Upper lobe of left lung (tissue), 6 donors: ENCODE measurements around the gene MACROD2. TPM values are rescaled to one million over a fixed set of nuclear protein-coding genes. Genes with fewer than 3 reads are reported as not detected.

Source experiments
- ATAC-seq, 2 donors: fragments of 200-7000 bp; cut with Tn5 transposase; one replicate each; pipeline ENCODE4 v1.9.1; 2022; ENCODE audit warnings: mild to moderate bottlenecking in 2 of 2, moderate library complexity in 2 of 2; ENCODE audit not compliant: low FRiP score in 2 of 2
- DNase-seq, 2 donors: peaks; one replicate each; pipeline ENCODE4 v3.0.0-alpha.2; 2019 to 2020
- H3K27ac ChIP-seq, 4 donors: fragments of 200-600 bp; sonication (generic); one replicate each; pipeline ENCODE4 v1.5.1; 2016 to 2019
- H3K27me3 ChIP-seq, 4 donors: fragments of 200-600 bp; sonication (generic); one replicate each; pipeline ENCODE4 v1.5.1; 2017 to 2019
- H3K36me3 ChIP-seq, 4 donors: fragments of 200-600 bp; sonication (generic); one replicate each; pipeline ENCODE4 v1.5.1; 2016 to 2019
- H3K4me1 ChIP-seq, 4 donors: fragments of 200-600 bp; sonication (generic); one replicate each; pipeline ENCODE4 v1.5.1; 2018 to 2019
- H3K4me3 ChIP-seq, 4 donors: fragments of 200-600 bp; sonication (generic); one replicate each; pipeline ENCODE4 v1.5.1; 2017 to 2019; ENCODE audit warnings: mild to moderate bottlenecking in 2 of 4, moderate library complexity in 1 of 4
- H3K9me3 ChIP-seq, 4 donors: fragments of 200-600 bp; sonication (generic); one replicate each; pipeline ENCODE4 v1.5.1; 2018 to 2019
- CTCF ChIP-seq, 6 experiments: fragments of 450-650 bp in 4 of 6; fragments of 200-600 bp in 2 of 6; sonication (generic) in 2 of 6; IDR thresholded peaks; one replicate each; pipeline ENCODE4 v1.5.1; 2016 to 2019; ENCODE audit warnings: antibody characterized with exemption in 6 of 6
- EP300 ChIP-seq, 4 donors: sonication (generic); formaldehyde crosslinking; IDR thresholded peaks; one replicate each; pipeline ENCODE4 v1.5.1; 2017; ENCODE audit warnings: antibody characterized with exemption in 4 of 4, control low read depth in 2 of 4
- POLR2A ChIP-seq, 4 donors: fragments of 450-650 bp; IDR thresholded peaks; one replicate each; pipeline ENCODE4 v1.5.1; 2016 to 2017; ENCODE audit warnings: antibody characterized with exemption in 4 of 4, mild to moderate bottlenecking in 2 of 4
- POLR2AphosphoS5 ChIP-seq, 2 donors: sonication (generic); formaldehyde crosslinking; IDR thresholded peaks; one replicate each; pipeline ENCODE4 v1.5.1; 2017; ENCODE audit warnings: antibody characterized with exemption in 2 of 2
- WGBS, 2 donors: methylation state at CpG; one replicate each; pipeline ENCODE4 v1.1.5; 2017 to 2018; 5-methylcytosine and 5-hydroxymethylcytosine counted together
- total RNA-seq, 6 donors: library from RNA; depleted of rRNA in 4 of 6; stranded (reverse); fragments of >200 nt in 4 of 6; gene quantifications; one replicate each; pipeline versions ENCODE4 v1.1.0 to v1.2.1, GENCODE V29; 2016 to 2021
- donor health status: DM: no; HTN: no; CAD: no; lungs with moderate emphysema.
- donor health status: DM: no; HTN: yes; CAD: no; lungs with severe emphysema.

The MACROD2 gene
- total RNA-seq, 6 donors from 2014 or later: 20.7 to 84.3 (median 36.3) TPM

- Histone ChIP-seq H3K27me3 (no peaks in the 10 kb centered on the region), H3K4me1 (no peaks in the 10 kb centered on the region), H3K4me3 (no peak overlapping the region), H3K36me3 (no peaks in the 10 kb centered on the region), H3K27ac (no peak overlapping the region), H3K9me3 (no peaks in the 10 kb centered on the region)
- 90 to 94% methylated on average over 2 of the region's 2 CpGs for WGBS, 2 donors
- no peak for DNase-seq
- TF ChIP-seq POLR2AphosphoS5 (IDR thresholded peaks at IDR 0.05) (no peak), POLR2A (IDR thresholded peaks at IDR 0.05) (no peak), CTCF (IDR thresholded peaks at IDR 0.05) (no peak), EP300 (IDR thresholded peaks at IDR 0.05) (no peak)
- ATAC-seq: no peak
Observed at GRCh38 chr20:14745830-14746229, 750.5 kb downstream of the MACROD2 start.

- WGBS, 2 donors: 83 to 86% methylated on average over 1 of the region's 1 CpG
- no peaks in the 10 kb centered on the region for H3K27me3 ChIP-seq
- H3K4me1 ChIP-seq: no peaks in the 10 kb centered on the region
- H3K4me3 ChIP-seq: no peak overlapping the region
- no peaks in the 10 kb centered on the region for H3K9me3 ChIP-seq
- ATAC-seq: no peak
- H3K27ac ChIP-seq: no peak overlapping the region
- H3K36me3 ChIP-seq: no peaks in the 10 kb centered on the region
- no peak for TF ChIP-seq POLR2A (IDR thresholded peaks at IDR 0.05)
- no peak for TF ChIP-seq EP300 (IDR thresholded peaks at IDR 0.05)
- TF ChIP-seq POLR2AphosphoS5 (IDR thresholded peaks at IDR 0.05): no peak
- TF ChIP-seq CTCF (IDR thresholded peaks at IDR 0.05): no peak
- no peak for DNase-seq
Observed at GRCh38 chr20:14751191-14751590, 755.9 kb downstream of the MACROD2 start.

DNA sequence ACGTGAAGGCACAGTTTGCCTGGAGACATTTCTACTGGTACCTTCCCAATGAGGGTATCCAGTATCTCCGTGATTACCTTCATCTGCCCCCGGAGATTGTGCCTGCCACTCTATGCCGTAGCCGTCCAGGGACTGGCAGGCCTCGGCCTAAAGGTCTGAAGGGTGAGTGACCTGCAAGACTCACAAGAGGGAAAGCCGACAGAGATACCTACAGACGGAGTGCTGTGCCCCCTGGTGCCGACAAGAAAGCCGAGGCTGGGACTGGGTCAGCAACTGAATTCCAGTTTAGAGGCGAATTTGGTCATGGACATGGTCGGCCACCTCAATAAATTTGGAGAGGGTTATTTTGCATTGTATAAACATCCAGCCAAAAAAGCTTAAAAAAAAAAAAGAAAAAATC lies 762.4 kb downstream of the MACROD2 start:
- Histone ChIP-seq H3K27ac (no peak overlapping the region), H3K9me3 (no peaks in the 10 kb centered on the region), H3K27me3 (no peaks in the 10 kb centered on the region), H3K4me1 (no peaks in the 10 kb centered on the region), H3K4me3 (no peak overlapping the region), H3K36me3 (no peaks in the 10 kb centered on the region)
- WGBS, 2 donors: 86 to 99% methylated on average over 7 to 12 of the region's 12 CpGs
- TF ChIP-seq POLR2A (IDR thresholded peaks at IDR 0.05) (no peak), POLR2AphosphoS5 (IDR thresholded peaks at IDR 0.05) (no peak), CTCF (IDR thresholded peaks at IDR 0.05) (no peak), EP300 (IDR thresholded peaks at IDR 0.05) (no peak)
- no peak for ATAC-seq
- no peak for DNase-seq

GRCh38 chr20:14758356-14758755 lies 763.0 kb downstream of the MACROD2 start:
- Histone ChIP-seq H3K36me3 (no peaks in the 10 kb centered on the region), H3K27ac (no peak overlapping the region), H3K9me3 (no peaks in the 10 kb centered on the region), H3K4me3 (no peak overlapping the region), H3K27me3 (no peaks in the 10 kb centered on the region), H3K4me1 (no peaks in the 10 kb centered on the region)
- DNase-seq (no peak), ATAC-seq (no peak)
- 72 to 75% methylated on average over 2 of the region's 2 CpGs for WGBS, 2 donors
- no peak for TF ChIP-seq POLR2AphosphoS5 (IDR thresholded peaks at IDR 0.05)
- TF ChIP-seq CTCF (IDR thresholded peaks at IDR 0.05): no peak
- no peak for TF ChIP-seq POLR2A (IDR thresholded peaks at IDR 0.05)
- no peak for TF ChIP-seq EP300 (IDR thresholded peaks at IDR 0.05)

DNA sequence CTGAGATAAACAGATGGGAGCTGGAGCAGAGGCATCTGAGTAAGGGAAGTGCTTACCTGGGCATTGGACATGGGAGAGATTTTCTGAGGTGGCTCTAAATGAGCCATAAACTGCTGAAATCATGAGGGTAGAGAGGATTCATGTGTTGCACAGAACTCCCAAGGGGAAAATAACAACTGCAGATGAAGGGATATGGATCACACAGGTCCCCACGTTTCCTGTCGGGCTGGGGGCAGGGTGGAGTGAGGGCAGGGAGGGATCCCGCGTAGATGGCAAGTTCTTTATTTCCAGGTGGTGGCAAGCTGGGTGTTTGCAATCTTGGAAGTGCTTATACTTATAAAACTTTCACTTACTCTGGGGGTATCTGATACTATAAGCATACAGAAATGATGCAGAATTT lies 764.7 kb downstream of the MACROD2 start:
- H3K36me3 ChIP-seq: no peaks in the 10 kb centered on the region
- no peaks in the 10 kb centered on the region for H3K9me3 ChIP-seq
- ATAC-seq (no peak), DNase-seq (no peak)
- H3K27me3 ChIP-seq: no peaks in the 10 kb centered on the region
- no peak overlapping the region for H3K4me3 ChIP-seq
- no peak for TF ChIP-seq EP300 (IDR thresholded peaks at IDR 0.05)
- TF ChIP-seq POLR2AphosphoS5 (IDR thresholded peaks at IDR 0.05): no peak
- TF ChIP-seq POLR2A (IDR thresholded peaks at IDR 0.05): no peak
- no peak for TF ChIP-seq CTCF (IDR thresholded peaks at IDR 0.05)
- 78% methylated on average over 4 of the region's 4 CpGs for WGBS, 2 donors
- H3K27ac ChIP-seq: no peak overlapping the region
- peaks cover 0 to 4% (median 0%) of the 10 kb centered on the region in 4 donors for H3K4me1 ChIP-seq
